ENCODE measurements around the gene ITSN1.
"Not testable (repeated sequence)": the region's sequence is repeated elsewhere in the genome, so short reads cannot be mapped to it uniquely, and the experiment has no call there.

ITSN1 gene

DNA sequence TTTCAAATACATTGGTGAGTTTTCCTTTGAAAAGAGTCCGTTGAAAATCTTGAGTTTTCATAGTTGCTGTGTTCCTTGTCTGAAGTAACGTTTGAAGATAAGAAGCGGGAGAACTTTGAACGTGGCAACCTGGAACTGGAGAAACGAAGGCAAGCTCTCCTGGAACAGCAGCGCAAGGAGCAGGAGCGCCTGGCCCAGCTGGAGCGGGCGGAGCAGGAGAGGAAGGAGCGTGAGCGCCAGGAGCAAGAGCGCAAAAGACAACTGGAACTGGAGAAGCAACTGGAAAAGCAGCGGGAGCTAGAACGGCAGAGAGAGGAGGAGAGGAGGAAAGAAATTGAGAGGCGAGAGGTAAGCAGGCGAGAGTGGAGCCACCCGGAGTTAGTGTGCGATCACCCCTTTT, 129.7 kb downstream of the ITSN1 start:
- DNase-seq (ENCODE audit: low spot score): no peak

DNA sequence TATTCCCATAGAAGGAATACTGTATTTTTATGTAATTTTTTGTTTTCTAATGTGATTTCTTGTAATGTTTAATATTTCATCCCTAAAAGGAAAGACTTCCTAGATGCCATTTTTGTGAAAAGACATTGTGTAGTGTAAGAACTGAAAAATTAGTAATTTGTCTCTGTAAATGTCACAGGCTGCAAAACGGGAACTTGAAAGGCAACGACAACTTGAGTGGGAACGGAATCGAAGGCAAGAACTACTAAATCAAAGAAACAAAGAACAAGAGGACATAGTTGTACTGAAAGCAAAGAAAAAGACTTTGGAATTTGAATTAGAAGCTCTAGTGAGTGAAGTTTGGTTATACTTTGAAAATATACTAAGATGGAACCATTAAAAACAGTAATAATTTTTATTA, 132.2 kb downstream of the ITSN1 start:
- DNase-seq (ENCODE audit: low spot score): no peak

DNA sequence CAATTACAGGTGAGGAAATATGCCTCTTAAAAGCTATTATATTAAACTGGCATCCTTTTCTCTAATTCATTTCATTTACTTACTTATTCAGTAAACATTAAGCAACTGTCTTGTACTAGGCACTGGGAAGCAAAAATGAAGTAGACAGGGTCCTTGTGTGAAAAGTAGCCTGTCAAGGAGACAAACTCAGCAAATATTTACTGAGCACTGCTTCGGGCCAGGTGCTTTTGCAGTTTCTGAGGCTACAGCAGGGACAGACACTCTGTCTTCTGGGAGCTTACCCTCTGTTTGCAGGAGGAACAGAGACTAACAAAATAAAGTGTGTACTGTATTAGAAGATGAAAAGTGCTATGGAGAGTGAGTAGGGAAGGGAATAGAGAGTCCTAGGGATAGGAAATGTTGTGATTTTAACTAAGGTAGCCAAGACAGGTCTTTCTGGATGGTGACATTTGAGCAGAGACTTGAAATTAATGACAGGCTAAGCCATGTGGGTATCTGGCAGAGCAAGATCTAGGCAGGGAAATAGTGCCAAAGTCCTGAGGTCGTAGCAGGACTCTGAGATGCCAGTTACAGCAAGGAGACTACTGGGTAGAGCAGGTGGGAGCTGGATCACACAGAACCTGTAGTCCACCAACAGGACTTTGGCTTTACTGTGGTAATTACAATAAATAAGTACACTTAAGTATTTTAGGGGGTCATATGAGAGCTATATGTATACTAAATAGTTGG, 133.0 kb downstream of the ITSN1 start:
- DNase-seq (ENCODE audit: low spot score): no peak

- peak; percentile 31 for DNase-seq (ENCODE audit: low spot score)
Measured at GRCh38 chr21:33780631-33781030, 138.3 kb downstream of the ITSN1 start.

DNA sequence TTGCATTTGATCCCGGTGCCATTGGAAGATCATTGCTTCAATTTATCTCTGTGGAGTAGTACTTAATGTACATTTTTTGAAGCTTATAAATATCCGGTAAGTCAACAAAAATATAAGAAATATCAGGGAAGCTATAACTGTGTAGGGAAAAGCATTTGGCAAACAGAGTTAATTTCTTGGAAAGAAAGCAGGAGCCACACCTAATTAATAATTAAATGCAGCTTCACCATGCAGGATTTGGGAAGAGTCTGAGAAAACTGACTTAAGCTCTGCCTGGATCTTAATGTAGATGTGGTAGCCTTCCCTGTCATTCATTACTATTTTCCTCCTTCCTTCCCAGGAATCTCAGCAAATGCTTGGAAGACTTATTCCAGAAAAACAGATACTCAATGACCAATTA, 138.8 kb downstream of the ITSN1 start:
- no peak for DNase-seq (ENCODE audit: low spot score)

- no peak for DNase-seq (ENCODE audit: low spot score)
Measured at GRCh38 chr21:33783187-33783979, 141.1 kb downstream of the ITSN1 start.

DNA sequence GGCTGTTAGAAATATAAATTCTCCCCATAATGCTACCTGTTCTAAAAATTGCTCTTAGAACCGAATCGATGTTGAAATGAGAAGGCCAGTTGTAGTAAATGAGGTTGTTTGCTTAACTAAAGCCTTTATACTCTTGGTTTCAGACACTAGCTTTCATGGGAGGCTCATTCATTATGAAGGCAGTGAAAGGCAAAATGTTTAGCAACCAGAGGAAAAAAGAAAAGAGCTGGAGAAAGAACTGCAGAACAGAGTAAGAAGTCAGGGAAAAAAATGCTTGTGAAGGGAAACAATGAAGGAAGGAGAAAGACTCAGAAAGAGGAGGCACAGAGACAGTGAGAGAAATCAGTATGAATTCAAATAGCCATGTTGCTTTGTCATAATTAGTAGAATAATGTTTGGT, 145.1 kb downstream of the ITSN1 start:
- no peak for DNase-seq (ENCODE audit: low spot score)

GRCh38 chr21:33788438-33788837, 146.1 kb downstream of the ITSN1 start:
- DNase-seq (ENCODE audit: low spot score): not testable (repeated sequence)

DNA sequence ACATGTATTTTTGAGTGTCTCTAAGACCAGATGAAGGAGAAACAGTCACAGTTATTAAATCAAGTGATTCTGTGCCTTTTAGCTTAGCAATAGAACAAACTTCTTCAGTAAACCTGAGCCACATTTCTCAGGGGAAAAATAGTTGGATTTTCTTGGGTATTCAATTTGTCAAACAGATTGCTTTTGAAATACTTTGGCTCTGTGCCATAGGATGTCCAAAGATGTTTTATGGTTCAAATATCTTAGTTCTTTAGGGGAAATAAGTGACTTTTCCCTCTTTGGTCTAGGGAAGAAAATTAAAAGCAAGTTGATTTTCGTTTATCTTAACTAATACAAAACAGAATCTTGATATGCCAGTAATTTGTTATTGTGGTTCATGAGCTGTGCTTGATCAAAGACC, 147.4 kb downstream of the ITSN1 start:
- no peak for DNase-seq (ENCODE audit: low spot score)

- no peak for DNase-seq (ENCODE audit: low spot score)
Measured at GRCh38 chr21:33791073-33791472, 148.8 kb downstream of the ITSN1 start.

GRCh38 chr21:33794596-33794995, 152.3 kb downstream of the ITSN1 start:
- no peak for DNase-seq (ENCODE audit: low spot score)

DNA sequence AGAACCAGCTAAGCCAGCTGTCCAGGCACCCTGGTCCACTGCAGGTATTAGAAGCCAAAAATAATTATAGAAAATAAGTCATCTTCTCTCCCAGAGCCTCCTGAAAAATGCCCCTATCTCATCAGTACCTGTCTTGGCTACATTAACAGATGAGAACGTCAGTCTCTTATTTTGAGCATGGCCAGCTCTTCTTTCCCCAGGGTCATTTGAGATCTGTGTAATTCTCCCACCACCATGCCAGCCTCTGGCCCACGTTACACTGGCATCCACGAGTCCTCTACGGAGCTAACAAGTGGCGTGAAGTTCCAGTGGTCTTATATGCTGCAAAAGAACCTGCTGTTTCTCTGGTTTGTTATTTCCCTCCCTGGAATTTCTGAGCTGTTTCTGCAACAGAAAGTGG, 155.3 kb downstream of the ITSN1 start:
- no peak for DNase-seq (ENCODE audit: low spot score)

- no peak for DNase-seq (ENCODE audit: low spot score)
Measured at GRCh38 chr21:33799378-33800090, 157.2 kb downstream of the ITSN1 start.

- no peak for DNase-seq (ENCODE audit: low spot score)
Measured at GRCh38 chr21:33800753-33801423, 158.6 kb downstream of the ITSN1 start.

- DNase-seq (ENCODE audit: low spot score): peak; percentile 9
Measured at GRCh38 chr21:33801424-33802405, 159.4 kb downstream of the ITSN1 start.

- DNase-seq (ENCODE audit: low spot score): no peak
Measured at GRCh38 chr21:33802481-33802880, 160.2 kb downstream of the ITSN1 start.

- no peak for DNase-seq (ENCODE audit: low spot score)
Measured at GRCh38 chr21:33808715-33809367, 166.5 kb downstream of the ITSN1 start.

GRCh38 chr21:33810766-33811165, 168.5 kb downstream of the ITSN1 start:
- DNase-seq (ENCODE audit: low spot score): no peak

GRCh38 chr21:33811167-33812010, 169.1 kb downstream of the ITSN1 start:
- DNase-seq (ENCODE audit: low spot score): no peak
